Dermis blood vessel endothelial cell (primary cell): ENCODE data around the gene ARFGAP1. TPM values are rescaled to one million over a fixed set of nuclear protein-coding genes. Genes with fewer than 3 reads are reported as not detected.

ENCODE experiments used
- DNase-seq: peaks from one replicate; pipeline ENCODE4 v3.0.0; 2010
- total RNA-seq: library from RNA; depleted of rRNA; stranded (reverse); fragments of >200 nt; gene quantifications from 2 replicates; pipeline ENCODE4 v1.2.3, GENCODE V29; 2014

The ARFGAP1 gene
- total RNA-seq, 1 donor from 2014 or later = 70.8 TPM

DNA sequence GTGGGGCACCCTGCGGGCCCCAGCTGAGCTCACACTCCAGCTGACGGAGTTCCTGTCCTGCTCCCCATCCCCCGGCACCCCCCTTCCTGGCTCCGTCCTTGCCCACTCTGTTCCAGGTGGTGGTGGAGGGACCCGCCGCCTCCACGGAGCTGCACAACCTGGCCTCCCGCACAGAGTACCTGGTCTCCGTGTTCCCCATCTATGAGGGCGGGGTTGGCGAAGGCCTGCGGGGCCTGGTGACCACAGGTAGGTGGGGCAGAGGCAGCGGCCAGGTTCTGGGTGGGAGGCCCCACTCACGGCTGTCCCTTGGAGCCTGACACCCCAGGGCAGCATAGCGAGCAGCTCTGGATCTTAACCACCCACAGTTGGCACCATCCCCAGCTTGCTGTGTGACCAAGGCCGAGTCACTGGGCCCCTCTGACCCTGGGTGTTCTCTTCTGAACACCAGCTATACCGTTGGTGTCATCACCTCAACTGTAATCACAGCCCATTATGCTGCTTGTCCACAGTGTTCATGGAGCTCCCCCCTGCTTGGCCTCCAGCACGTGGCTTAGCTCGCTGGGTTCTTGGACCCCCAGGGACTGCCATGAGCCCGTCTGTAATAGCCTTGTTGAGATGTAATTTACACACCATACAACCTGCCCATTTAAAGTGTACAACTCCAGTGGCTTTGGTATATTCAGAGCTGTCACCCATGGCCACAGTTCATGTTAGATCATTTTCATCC, 37.8 kb downstream of the ARFGAP1 start:
- DNase-seq = no peak

- DNase-seq = no peak
Measured at GRCh38 chr20:63311186-63311832, 38.7 kb downstream of the ARFGAP1 start.

GRCh38 chr20:63311833-63312243, 39.2 kb downstream of the ARFGAP1 start:
- no peak for DNase-seq

GRCh38 chr20:63312273-63312672, 39.7 kb downstream of the ARFGAP1 start:
- DNase-seq = no peak

DNA sequence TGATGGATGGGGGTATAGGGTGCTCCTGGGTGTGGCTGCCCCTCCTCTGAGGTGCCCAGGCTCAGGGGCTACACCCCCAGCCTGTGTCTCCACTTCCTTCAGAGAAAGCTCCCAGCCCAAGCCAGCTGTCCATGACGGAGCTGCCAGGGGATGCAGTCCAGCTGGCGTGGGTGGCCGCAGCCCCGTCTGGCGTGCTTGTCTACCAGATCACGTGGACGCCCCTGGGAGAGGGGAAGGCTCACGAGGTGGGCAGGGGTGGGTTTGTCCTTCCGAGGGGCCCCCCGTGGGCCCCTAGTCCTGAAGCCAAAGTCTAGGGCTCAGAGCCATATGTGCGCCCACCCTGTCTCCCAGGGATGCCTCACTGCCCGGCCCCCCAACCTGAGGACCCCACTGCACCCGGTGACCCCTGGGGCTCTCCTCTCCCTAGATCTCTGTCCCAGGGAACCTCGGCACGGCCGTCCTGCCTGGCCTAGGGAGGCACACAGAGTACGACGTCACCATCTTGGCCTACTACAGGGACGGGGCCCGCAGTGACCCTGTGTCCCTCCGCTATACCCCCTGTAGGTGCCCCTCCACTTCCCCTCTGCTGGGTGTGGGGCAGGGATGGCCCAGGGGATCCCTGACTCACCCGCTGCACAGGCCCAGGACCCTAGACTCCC, 40.2 kb downstream of the ARFGAP1 start:
- DNase-seq = no peak

DNA sequence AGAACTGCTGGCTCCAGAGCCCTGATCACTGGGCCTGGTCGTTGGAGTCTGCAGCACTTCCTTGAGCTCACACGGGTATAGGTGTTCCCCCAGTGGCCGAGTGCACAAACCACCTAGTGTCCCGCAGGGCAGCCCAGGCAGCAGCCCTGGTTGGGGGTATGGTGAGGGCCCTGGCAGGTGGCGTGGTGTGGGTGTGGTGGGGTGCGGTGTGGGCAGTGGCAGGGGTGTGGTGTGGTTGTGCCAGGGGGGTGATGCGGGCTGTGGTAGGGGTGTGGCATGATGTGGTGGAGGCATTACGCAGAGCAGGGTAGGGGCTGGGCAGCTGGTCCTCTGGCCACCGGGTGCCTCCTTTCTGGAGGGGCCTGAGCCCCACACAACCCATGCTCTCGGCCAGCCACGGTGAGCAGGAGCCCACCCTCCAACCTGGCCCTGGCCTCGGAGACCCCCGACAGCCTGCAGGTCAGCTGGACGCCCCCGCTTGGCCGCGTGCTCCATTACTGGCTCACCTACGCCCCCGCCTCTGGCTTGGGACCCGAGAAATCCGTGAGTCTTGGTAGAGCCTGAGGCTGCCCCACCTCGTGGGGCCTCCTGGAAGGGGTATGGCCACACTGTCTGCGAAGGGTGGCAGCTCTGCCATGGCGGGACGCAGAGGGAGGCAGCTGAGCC, 40.9 kb downstream of the ARFGAP1 start:
- DNase-seq = no peak

DNA sequence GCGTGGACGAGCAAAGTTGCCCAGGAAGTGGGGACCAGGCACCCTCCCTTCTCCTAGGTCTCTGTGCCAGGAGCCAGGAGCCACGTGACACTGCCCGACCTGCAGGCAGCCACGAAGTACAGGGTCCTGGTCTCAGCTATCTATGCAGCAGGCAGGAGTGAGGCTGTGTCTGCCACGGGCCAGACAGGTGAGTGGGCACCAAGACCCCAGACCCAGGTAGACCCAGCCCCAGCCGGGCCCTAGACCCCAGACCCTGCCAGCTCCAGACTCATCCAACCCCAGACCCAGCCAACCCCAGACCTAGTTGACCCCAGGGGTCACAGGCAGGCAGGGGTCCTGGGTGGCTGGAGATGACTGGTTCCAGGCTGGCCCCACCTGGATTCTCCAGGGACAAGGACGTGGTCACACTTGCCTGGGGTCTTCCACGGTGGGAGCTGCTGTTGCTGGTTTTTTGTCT, 41.4 kb downstream of the ARFGAP1 start:
- no peak for DNase-seq

DNA sequence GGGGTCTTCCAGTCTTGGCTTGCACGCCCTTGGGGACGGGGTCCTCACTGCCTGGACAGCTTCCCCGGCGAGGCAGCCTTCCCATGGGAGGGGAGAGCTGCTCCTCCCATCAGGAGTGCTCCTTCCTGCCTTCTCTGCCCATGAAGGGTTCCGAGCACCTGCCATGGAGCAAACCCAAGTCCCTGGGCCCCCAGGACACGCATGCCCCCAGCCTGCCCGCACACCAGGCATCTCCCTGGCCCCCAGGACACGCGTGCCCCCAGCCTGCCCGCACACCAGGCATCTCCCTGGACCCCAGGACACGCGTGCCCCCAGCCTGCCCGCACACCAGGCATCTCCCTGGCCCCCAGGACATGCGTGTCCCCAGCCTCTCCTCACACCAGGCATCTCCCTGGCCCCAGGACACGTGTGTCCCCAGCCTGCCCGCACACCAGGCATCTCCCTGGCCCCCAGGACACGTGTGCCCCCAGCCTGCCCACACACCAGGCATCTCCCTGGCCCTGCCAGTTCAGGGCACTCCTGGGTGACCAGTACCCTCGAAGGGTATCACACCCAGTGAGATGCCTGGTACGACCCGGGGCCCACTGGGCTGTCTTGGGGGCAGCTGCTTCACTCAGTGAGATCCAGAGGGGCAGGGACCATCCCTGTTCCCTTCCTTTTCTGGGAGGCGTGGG, 42.1 kb downstream of the ARFGAP1 start:
- DNase-seq = no peak

GRCh38 chr20:63315240-63315689, 42.7 kb downstream of the ARFGAP1 start:
- no peak for DNase-seq

GRCh38 chr20:63315731-63316491, 43.3 kb downstream of the ARFGAP1 start:
- no peak for DNase-seq

DNA sequence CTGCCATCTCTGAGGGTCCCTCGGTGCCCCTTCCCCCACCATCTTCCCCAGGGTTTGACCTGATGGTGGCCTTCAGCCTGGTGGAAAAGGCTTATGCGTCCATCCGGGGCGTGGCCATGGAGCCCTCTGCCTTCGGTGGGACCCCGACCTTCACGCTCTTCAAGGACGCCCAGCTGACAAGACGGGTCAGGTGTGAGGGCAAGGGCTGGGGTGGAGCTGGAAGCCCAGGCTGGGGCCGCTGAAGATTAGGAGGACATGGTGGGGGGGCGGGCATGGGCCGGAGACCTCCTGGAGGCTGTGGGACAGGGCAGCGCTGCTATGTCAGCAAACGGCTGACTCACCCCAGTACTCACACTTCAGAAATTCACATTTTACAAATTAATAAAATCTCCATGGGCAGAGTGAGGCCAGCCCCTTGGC, 43.9 kb downstream of the ARFGAP1 start:
- DNase-seq = no peak

DNA sequence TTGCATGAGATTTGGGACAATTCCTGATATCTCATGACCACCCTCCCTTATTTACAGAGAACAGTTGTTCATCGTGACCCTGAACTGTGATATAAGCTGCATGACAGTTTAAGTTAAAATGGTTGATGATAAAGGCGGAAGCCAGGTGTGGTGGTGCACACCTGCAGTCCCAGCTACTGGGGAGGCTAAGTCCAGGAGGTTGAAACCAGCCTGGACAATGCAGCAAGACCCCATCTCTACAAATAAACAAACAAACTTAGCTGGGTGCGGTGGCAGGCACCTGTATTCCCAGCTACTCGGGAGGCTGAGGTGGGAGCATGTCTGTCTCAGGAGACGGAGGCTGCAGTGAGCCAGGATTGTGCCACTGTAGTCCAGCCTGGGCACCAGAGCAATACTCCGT, 44.4 kb downstream of the ARFGAP1 start:
- DNase-seq = no peak

DNA sequence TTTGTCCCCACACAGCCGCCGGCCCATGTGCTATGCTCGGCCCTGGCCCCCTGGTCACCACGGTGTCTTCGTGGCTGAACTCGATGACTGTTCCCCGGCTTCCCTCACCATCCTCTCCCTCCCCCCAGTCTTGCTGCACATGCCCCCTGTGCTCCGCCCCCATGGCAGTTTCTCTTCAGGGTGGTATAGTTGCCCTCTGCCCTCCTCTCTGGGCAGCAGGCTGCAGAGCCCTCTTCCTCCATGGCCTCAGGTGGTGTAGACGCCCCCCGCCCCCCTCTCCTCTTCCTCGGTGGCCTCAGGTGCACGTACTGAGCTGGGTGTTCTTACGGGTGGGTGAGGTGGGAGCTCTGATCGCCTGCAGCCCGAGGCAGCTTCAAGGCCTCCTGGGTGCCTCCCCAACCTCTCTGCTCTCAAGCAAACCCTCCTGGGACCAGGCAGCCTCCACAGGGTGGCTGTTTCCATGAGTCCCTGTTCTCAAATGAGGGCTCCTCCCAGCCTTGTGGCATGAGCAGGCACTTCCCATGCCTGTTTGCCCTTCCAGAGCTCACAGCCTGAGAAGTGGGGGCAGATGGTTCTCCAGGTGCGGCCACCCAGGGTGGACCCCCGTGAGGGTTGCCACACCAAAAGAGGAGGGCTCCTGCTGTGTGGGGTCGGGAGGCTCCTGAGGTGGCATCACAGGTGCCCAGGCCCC, 45.1 kb downstream of the ARFGAP1 start:
- DNase-seq = no peak

DNA sequence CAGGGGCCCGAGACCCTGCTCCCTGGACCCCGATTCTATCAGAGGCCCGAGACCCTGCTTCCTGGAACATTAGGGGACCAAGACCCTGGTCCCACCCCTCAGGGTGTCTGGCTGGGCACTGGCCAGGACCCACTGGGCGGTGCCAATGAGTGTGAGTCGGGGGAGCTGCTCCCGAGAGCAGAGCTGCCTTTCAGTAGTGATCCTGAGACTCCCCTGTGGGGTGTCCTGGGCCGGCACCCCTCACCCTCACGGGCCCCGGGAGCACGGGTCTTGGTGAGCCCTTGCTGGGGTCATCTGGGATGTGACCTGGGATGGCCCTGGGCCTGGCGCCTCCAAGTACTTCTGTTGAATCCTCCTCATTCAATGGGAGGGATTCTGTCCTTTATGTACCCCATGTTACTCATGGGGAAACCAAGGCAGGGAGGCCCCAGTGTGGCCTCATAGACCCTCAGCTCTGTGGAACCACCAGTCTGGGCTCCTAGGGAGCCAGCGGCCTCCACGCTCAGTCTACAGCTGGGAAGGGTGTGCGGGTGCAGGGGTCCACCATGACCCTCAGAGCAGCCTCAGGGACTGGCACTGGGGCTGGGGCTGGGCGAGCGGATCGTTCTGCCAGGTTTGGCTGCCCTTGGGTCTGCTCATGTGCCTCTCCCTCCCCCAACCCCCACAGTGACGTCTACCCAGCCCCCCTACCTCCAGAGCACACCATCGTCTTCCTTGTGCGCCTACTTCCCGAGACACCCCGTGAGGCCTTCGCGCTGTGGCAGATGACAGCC, 46.0 kb downstream of the ARFGAP1 start:
- no peak for DNase-seq

- no peak for DNase-seq
Measured at GRCh38 chr20:63319164-63320040, 46.8 kb downstream of the ARFGAP1 start.

- no peak for DNase-seq
Measured at GRCh38 chr20:63320041-63320511, 47.5 kb downstream of the ARFGAP1 start.

DNA sequence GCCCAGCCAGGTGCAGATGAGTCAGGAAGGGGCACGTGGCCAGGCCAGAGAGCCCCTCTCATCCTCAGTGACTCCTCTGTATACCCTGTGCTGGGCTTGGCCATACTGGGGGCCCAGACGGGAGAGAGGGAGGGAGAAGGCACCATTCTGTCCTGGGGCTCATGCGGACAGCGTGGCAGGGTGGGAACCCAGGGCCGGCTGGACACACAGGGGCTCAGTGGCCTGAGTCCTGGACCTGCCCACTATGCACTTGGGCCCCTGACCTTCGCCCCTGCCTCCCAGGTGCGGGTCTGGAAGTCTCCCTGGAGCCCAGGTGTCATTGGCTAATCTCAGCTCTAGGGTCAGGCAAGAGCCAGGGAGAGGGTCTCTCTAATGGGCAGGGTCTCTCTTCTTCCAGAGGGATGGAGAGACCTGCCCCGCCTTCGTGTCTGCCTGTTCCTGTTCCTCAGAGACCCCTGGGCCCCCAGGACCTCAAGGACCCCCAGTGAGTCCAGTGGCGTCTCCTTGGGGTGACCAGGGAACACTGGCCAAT, 48.1 kb downstream of the ARFGAP1 start:
- DNase-seq = no peak

DNA sequence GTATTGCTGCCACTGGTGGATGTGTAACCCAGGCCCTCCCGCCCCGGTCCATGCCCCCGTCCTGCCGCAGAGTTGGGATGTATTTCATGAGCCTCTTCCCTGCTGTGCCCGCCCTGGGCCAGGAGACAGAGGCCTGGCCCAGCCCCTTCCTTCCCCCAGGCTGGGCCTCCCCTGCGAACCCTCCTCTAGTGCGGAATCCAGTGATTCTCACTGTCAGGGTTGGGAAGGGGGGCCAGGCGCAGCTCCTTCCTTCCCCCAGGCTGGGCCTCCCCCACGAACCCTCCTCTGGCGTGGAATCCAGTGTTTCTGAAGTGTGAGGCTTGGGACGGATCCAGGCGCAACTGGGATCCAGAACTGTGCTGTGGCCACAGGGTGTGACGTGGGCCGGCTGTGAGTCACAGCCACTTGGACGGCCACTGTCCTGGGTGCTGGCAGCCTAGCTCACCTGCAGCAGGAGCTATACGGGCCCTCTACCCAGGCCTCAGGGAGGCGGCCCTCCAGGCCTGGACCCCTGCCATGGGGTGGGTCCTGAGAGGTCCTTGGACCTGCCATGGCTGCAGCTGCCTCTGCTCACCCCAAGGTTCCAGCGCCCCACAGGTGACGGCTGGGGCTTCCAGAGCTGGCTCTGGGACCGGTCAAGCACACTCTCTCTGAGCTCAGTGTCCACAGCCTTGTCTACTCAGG, 48.7 kb downstream of the ARFGAP1 start:
- no peak for DNase-seq
